Gastrocnemius medialis (tissue), 4 donors: ENCODE data around the gene LINGO3.

Experiments
- CTCF ChIP-seq, 5 experiments: fragments of 450-650 bp in 3 of 5; fragments of 200-600 bp in 2 of 5; sonication (generic) in 2 of 5; IDR thresholded peaks in 4 of 5; conservative IDR thresholded peaks in 1 of 5; 1 replicate in 4 of 5; 2 replicates in 1 of 5; pipeline ENCODE4 v1.5.1; 2016 to 2019; ENCODE audit warnings: antibody characterized with exemption in 5 of 5, mild to moderate bottlenecking in 3 of 5, moderate library complexity in 3 of 5
- POLR2A ChIP-seq, 2 donors: fragments of 450-650 bp; IDR thresholded peaks; one replicate each; pipeline ENCODE4 v1.6.1; 2017; ENCODE audit warnings: antibody characterized with exemption in 2 of 2, mild to moderate bottlenecking in 2 of 2, moderate library complexity in 2 of 2

GRCh38 chr19:2330632-2331284 is 22.8 kb upstream of the LINGO3 start:
- peak; percentile 69 to 77 for TF ChIP-seq POLR2A (IDR thresholded peaks at IDR 0.05)
- no peak for TF ChIP-seq CTCF (IDR thresholded peaks at IDR 0.05 in 4 of 5, conservative IDR thresholded peaks at IDR 0.05 in 1 of 5)
